ENCODE measurements around the gene TTLL11. TPM values are rescaled to one million over a fixed set of nuclear protein-coding genes. Genes with fewer than 3 reads are reported as not detected.

Gene TTLL11
- total RNA-seq, 4 donors from 2014 or later, result 9.8 to 18.6 (median 15.6) TPM

GRCh38 chr9:121859646-121860045, 233.5 kb downstream of the TTLL11 start:
- DNase-seq (ENCODE audit: low spot score in 2 of 2), result no peak
- TF ChIP-seq EP300 (IDR thresholded peaks at IDR 0.05) (no peak), CTCF (IDR thresholded peaks at IDR 0.05) (no peak), POLR2A (IDR thresholded peaks at IDR 0.05) (no peak)
- Histone ChIP-seq H3K36me3 (peaks cover 0 to 9% (median 0%) of the 10 kb centered on the region in 3 donors), H3K4me3 (no peak overlapping the region), H3K27me3 (no peaks in the 10 kb centered on the region), H3K4me1 (peaks cover 0 to 6% (median 3%) of the 10 kb centered on the region in 4 donors), H3K9me3 (no peaks in the 10 kb centered on the region), H3K27ac (no peak overlapping the region)
- 80 to 81% methylated on average over 6 of the region's 6 CpGs for WGBS, 2 donors

GRCh38 chr9:121858788-121859187, 234.3 kb downstream of the TTLL11 start:
- 97% methylated on average over 8 of the region's 8 CpGs for WGBS, 2 donors
- no peak overlapping the region for H3K4me3 ChIP-seq
- H3K4me1 ChIP-seq, result peaks cover 0 to 6% (median 2%) of the 10 kb centered on the region in 4 donors
- TF ChIP-seq POLR2A (IDR thresholded peaks at IDR 0.05) (no peak), EP300 (IDR thresholded peaks at IDR 0.05) (no peak), CTCF (IDR thresholded peaks at IDR 0.05) (no peak)
- no peak overlapping the region for H3K27ac ChIP-seq
- H3K9me3 ChIP-seq, result no peaks in the 10 kb centered on the region
- peaks cover 0 to 9% (median 0%) of the 10 kb centered on the region in 3 donors for H3K36me3 ChIP-seq
- no peak for DNase-seq (ENCODE audit: low spot score in 2 of 2)
- H3K27me3 ChIP-seq, result no peaks in the 10 kb centered on the region

GRCh38 chr9:121857928-121858327, 235.2 kb downstream of the TTLL11 start:
- WGBS, 2 donors, result 76 to 79% methylated on average over 9 of the region's 9 CpGs
- H3K27me3 ChIP-seq, result no peaks in the 10 kb centered on the region
- no peaks in the 10 kb centered on the region for H3K9me3 ChIP-seq
- no peak overlapping the region for H3K4me3 ChIP-seq
- TF ChIP-seq CTCF (IDR thresholded peaks at IDR 0.05), result no peak
- no peak for TF ChIP-seq POLR2A (IDR thresholded peaks at IDR 0.05)
- TF ChIP-seq EP300 (IDR thresholded peaks at IDR 0.05), result no peak
- no peak for DNase-seq (ENCODE audit: low spot score in 2 of 2)
- no peak overlapping the region for H3K27ac ChIP-seq
- peaks cover 0 to 9% (median 0%) of the 10 kb centered on the region in 3 donors for H3K36me3 ChIP-seq
- H3K4me1 ChIP-seq, result peaks cover 0 to 6% (median 2%) of the 10 kb centered on the region in 4 donors

DNA sequence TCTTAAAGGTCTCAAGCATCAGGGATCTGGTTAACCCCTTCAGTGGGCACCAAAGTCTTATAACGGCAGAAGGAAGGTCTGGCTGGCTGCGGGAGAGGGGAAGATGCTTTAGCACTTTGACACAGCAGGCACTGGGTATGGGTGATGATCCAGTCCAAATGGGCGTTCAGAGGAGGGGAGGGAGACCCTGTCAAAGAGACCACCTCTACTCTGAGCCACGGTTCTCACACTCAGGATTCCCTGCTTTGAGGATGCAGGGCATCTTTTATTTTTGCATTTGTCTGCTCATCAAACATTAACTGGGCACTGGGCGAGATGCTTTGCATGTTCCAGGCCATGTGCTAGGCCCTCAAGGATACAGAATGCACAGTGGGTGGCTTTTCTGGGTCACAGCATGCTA, 237.6 kb downstream of the TTLL11 start:
- no peak for TF ChIP-seq POLR2A (IDR thresholded peaks at IDR 0.05)

DNA sequence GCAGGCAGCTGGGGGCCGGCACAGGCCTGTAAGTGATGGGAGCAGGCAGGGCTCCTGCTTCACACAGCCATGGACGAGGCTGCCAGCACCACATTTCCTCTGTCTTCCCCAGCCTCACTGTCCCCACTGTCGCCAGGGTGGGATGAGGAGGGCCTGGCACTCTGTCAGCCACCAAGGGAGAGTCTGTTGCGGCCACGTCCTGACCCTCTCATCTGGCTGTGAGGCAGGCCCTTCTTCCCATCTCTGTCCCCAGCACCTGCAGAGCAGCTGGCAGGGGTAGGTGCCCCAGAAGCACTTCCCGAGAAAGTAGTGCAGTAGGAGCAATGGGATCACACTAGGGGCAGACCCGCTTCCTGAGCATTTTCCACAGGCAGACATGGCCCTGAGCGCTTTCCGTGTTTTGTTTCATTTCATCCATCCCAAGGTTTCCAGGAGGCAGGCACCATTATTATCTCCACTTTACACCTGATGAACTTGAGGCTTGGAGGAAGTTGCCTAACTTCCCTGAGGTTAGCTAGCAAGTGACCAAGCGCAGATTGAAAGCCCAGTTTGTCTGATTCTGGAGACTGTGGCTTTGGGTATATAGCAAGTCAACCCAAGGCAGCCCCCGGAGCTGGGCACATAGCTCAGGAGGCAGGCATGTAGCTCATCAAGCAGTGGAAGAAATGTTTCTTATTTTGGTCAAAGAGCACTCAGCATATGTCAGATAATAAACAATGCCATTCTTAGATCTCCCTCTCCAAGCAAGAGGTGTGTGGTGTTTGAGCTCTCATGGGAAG, 239.3 kb downstream of the TTLL11 start:
- WGBS, 2 donors, result 94 to 97% methylated on average over 11 of the region's 11 CpGs
- no peak overlapping the region for H3K27ac ChIP-seq

More for the DNA sequence above, 237.6 kb downstream of the TTLL11 start:
- no peaks in the 10 kb centered on the region for H3K9me3 ChIP-seq
- H3K36me3 ChIP-seq, result peaks cover 0 to 9% (median 0%) of the 10 kb centered on the region in 3 donors
- no peaks in the 10 kb centered on the region for H3K27me3 ChIP-seq
- no peak overlapping the region for H3K4me3 ChIP-seq
- 57 to 59% methylated on average over 5 of the region's 5 CpGs for WGBS, 2 donors
- peaks cover 0 to 4% (median 0%) of the 10 kb centered on the region in 4 donors for H3K4me1 ChIP-seq
- no peak overlapping the region for H3K27ac ChIP-seq
- no peak for DNase-seq (ENCODE audit: low spot score in 2 of 2)

More for the DNA sequence above, 239.3 kb downstream of the TTLL11 start:
- no peaks in the 10 kb centered on the region for H3K27me3 ChIP-seq
- peaks cover 0 to 16% (median 1%) of the 10 kb centered on the region in 4 donors for H3K9me3 ChIP-seq
- peaks cover 0 to 4% (median 0%) of the 10 kb centered on the region in 4 donors for H3K4me1 ChIP-seq
- no peak for DNase-seq (ENCODE audit: low spot score in 2 of 2)
- TF ChIP-seq CTCF (IDR thresholded peaks at IDR 0.05) (no peak), POLR2A (IDR thresholded peaks at IDR 0.05) (no peak), EP300 (IDR thresholded peaks at IDR 0.05) (no peak)
- no peak overlapping the region for H3K4me3 ChIP-seq
- H3K36me3 ChIP-seq, result peaks cover 0 to 9% (median 0%) of the 10 kb centered on the region in 3 donors

Measured in tibial nerve (tissue), 4 donors.